Osteocyte (in vitro differentiated cells): ENCODE results near the gene S100A5. TPM values are rescaled to one million over a fixed set of nuclear protein-coding genes. Genes with fewer than 3 reads are reported as not detected.

Experiments
- DNase-seq: peaks from one replicate; pipeline ENCODE4 v3.0.0; 2021; ENCODE audit warnings: mixed read lengths; ENCODE audit not compliant: unreplicated experiment; ENCODE audit errors: extremely low spot score
- H3K27ac Mint-ChIP-seq: one replicate; pipeline ENCODE4 v1.8.0; 2021; ENCODE audit warnings: mild to moderate bottlenecking, mixed read lengths; ENCODE audit not compliant: unreplicated experiment
- H3K27me3 Mint-ChIP-seq: one replicate; pipeline ENCODE4 v1.8.0; 2021; ENCODE audit warnings: mixed read lengths; ENCODE audit not compliant: unreplicated experiment
- H3K36me3 Mint-ChIP-seq: one replicate; pipeline ENCODE4 v1.8.0; 2021; ENCODE audit warnings: mixed read lengths; ENCODE audit not compliant: unreplicated experiment
- H3K4me1 Mint-ChIP-seq: one replicate; pipeline ENCODE4 v1.8.0; 2021; ENCODE audit warnings: mixed read lengths; ENCODE audit not compliant: unreplicated experiment
- H3K4me3 Mint-ChIP-seq: one replicate; pipeline ENCODE4 v1.8.0; 2021; ENCODE audit warnings: mild to moderate bottlenecking, moderate library complexity, mixed read lengths; ENCODE audit not compliant: unreplicated experiment
- H3K9me3 Mint-ChIP-seq: one replicate; pipeline ENCODE4 v1.8.0; 2021; ENCODE audit warnings: mixed read lengths; ENCODE audit not compliant: unreplicated experiment
- total RNA-seq: library from RNA; stranded (reverse); gene quantifications from 2 replicates; pipeline ENCODE4 v1.2.1, GENCODE V29; 2021
- TF ChIP-seq, protein P1 (sequence below): fragments of 200-600 bp; sonication (generic); IDR thresholded peaks from 2 replicates; pipeline ENCODE4 v1.5.0; 2021; ENCODE audit warnings: antibody characterized with exemption, mild to moderate bottlenecking, moderate library complexity

Gene S100A5
- total RNA-seq, 1 donor from 2014 or later = 1.0 TPM

DNA sequence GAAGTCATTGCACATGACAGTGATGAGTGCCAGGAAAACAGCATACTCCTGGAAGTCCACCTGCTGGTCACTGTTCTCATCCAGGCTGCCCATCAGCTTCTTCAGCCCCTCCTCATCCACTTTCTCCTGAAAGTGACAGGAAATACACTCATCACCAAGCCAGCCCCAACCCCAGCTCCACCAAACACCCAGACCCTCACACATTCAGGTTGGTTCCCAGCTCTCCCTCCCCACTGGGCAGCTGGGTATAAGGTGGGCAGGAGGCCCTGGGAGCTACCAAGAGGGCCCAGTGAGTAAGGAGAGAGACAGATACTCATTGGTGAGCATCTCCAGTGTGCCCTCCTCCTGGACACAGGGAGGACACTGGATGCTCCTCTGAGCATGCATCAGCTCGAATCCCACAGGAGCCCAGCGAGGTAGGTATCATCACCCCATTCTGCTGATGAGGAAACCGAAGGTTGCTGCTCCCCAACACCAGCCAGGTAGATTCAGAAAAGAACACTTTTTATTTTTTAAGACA, 20.8 kb upstream of the S100A5 start:
- DNase-seq = no peak
- Mint-ChIP-seq H3K4me1 (peaks cover 29% of the 10 kb centered on the region), H3K9me3 (no peaks in the 10 kb centered on the region), H3K27me3 (no peaks in the 10 kb centered on the region), H3K27ac (peak overlapping the region; percentile 56), H3K4me3 (no peak overlapping the region), H3K36me3 (no peaks in the 10 kb centered on the region)
- TF ChIP-seq, protein P1, sequence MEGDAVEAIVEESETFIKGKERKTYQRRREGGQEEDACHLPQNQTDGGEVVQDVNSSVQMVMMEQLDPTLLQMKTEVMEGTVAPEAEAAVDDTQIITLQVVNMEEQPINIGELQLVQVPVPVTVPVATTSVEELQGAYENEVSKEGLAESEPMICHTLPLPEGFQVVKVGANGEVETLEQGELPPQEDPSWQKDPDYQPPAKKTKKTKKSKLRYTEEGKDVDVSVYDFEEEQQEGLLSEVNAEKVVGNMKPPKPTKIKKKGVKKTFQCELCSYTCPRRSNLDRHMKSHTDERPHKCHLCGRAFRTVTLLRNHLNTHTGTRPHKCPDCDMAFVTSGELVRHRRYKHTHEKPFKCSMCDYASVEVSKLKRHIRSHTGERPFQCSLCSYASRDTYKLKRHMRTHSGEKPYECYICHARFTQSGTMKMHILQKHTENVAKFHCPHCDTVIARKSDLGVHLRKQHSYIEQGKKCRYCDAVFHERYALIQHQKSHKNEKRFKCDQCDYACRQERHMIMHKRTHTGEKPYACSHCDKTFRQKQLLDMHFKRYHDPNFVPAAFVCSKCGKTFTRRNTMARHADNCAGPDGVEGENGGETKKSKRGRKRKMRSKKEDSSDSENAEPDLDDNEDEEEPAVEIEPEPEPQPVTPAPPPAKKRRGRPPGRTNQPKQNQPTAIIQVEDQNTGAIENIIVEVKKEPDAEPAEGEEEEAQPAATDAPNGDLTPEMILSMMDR = no peak

DNA sequence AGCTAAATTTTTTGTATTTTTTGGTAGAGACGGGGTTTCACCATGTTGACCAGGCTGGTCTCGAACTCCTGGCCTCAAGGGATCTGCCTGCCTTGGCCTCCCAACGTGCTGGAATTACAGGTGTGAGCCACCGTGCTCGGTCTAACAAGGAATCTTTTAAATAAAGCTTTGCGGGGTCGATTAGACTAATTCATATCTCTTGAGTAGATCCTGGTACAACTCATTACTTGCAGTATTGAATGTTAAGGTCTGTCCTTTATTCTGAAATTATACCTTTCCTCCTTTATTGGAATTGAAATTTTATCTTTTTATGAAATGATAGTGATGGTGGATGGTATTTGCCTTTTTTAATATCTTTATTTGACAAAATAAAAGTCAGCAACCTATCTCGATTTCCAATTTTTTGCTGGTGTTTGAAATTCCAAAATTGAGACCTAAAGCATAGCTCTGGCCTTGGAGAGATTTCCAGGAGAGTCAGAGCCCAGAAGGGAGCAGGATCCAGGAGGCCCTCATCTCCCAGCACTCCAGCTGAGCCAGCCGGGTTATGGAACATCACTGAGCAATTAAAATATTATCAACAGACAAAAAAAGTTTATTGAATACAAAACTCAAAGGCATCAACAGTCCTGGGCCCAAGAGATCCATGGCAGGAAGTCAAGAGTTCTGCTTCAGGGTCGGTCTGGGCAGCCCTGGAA, 20.2 kb upstream of the S100A5 start:
- H3K27me3 Mint-ChIP-seq = no peaks in the 10 kb centered on the region
- peaks cover 24% of the 10 kb centered on the region for H3K4me1 Mint-ChIP-seq
- no peak overlapping the region for H3K27ac Mint-ChIP-seq
- no peaks in the 10 kb centered on the region for H3K9me3 Mint-ChIP-seq
- H3K36me3 Mint-ChIP-seq = no peaks in the 10 kb centered on the region
- no peak overlapping the region for H3K4me3 Mint-ChIP-seq
- no peak for DNase-seq
- TF ChIP-seq, protein P1 = no peak

DNA sequence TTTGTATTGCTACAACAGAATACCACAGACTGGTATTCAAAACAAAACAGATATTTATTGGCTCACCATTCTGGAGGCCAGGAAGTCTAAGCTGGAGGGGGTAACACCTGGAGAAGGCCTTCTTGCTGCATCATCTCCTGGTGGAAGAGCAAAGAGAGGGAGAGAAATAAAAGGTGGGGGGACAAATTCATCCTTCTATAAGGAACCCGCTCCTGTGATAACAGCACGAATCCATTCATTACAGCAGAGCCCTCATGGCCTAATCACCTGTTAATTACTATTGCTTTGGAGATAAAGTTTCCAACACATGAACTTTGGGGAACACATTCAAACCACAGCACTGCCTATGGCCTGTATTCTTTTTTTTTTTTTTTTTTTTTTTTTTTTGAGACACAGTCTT, 19.5 kb upstream of the S100A5 start:
- DNase-seq = no peak
- Mint-ChIP-seq H3K27me3 (no peaks in the 10 kb centered on the region), H3K36me3 (no peaks in the 10 kb centered on the region), H3K4me1 (peaks cover 17% of the 10 kb centered on the region), H3K9me3 (no peaks in the 10 kb centered on the region), H3K27ac (no peak overlapping the region), H3K4me3 (no peak overlapping the region)
- TF ChIP-seq, protein P1 = no peak

DNA sequence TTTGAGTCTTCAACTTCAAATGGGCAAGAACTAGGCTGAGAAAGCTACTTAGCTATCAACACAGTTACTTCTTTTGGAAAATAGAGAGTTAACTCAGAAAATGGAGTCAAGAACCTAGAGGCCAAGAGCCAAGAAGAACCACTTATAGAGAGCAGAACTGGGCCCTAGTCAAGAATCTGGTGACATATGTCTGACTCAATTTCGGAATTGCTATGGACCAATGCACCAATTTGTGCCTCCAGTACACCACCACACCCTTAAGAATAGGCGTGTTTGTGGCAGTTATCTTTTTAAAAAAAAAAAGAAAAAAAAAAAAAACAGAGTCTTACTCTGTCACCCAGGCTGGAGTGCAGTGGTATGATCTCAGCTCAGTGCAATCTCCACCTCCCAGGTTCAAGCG, 17.1 kb upstream of the S100A5 start:
- Mint-ChIP-seq H3K4me3 (no peak overlapping the region), H3K9me3 (no peaks in the 10 kb centered on the region), H3K4me1 (peaks cover 14% of the 10 kb centered on the region), H3K27me3 (no peaks in the 10 kb centered on the region), H3K36me3 (no peaks in the 10 kb centered on the region), H3K27ac (no peak overlapping the region)
- TF ChIP-seq, protein P1 = no peak
- no peak for DNase-seq

DNA sequence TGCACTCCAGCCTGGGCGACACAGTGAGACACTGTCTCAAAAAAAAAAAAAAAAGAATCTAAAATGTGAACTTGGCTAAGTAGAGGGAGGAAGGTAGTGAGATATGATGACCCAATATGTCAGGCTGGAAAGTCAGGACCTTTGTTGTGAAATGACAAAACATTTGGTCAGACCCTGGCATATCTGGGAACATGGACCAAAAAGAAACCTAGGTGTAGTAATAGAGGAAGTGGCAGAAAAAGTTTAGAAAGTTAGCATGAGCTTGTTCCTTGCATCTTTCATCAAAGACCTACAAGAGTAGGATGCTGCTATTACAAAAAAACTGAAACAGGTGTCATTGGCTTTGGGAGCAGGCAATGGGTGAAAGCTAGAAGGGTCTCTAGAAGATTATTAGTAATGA, 15.6 kb upstream of the S100A5 start:
- TF ChIP-seq, protein P1 = no peak
- Mint-ChIP-seq H3K27ac (no peak overlapping the region), H3K9me3 (no peaks in the 10 kb centered on the region), H3K27me3 (no peaks in the 10 kb centered on the region), H3K4me3 (no peak overlapping the region), H3K4me1 (peaks cover 18% of the 10 kb centered on the region), H3K36me3 (no peaks in the 10 kb centered on the region)
- no peak for DNase-seq
